H9 (cell line): ENCODE data around the gene POLR2J. TPM values are rescaled to one million over a fixed set of nuclear protein-coding genes. Genes with fewer than 3 reads are reported as not detected.
"Not testable (repeated sequence)": the region's sequence is repeated elsewhere in the genome, so short reads cannot be mapped to it uniquely, and the experiment has no call there.

Experiments
- DNase-seq: peaks from one replicate; pipeline ENCODE4 v3.0.0-alpha.2; 2017
- H2AFZ ChIP-seq: one replicate; pipeline ENCODE4 v1.6.1; 2013; ENCODE audit warnings: mild to moderate bottlenecking, low read length, control low read depth, moderate library complexity
- H2AK5ac ChIP-seq: 2 replicates; pipeline ENCODE4 v1.6.1; 2013; ENCODE audit warnings: low read length, control low read depth, mixed read lengths; ENCODE audit not compliant: insufficient read length
- H2BK120ac ChIP-seq: one replicate; pipeline ENCODE4 v1.6.1; 2013; ENCODE audit warnings: low read depth, mild to moderate bottlenecking, low read length, control low read depth, inconsistent platforms; ENCODE audit not compliant: poor library complexity, severe bottlenecking
- H2BK12ac ChIP-seq: 2 replicates; pipeline ENCODE4 v1.6.1; 2013; ENCODE audit warnings: low read length, control low read depth, mixed read lengths, low read depth; ENCODE audit not compliant: insufficient read length
- H2BK15ac ChIP-seq: 2 replicates; pipeline ENCODE4 v1.6.1; 2013; ENCODE audit warnings: low read depth, low read length, control low read depth
- H2BK20ac ChIP-seq: one replicate; pipeline ENCODE4 v1.6.1; 2013; ENCODE audit warnings: low read depth, mild to moderate bottlenecking, low read length, control low read depth, inconsistent platforms; ENCODE audit not compliant: poor library complexity, severe bottlenecking
- H2BK5ac ChIP-seq: 2 replicates; pipeline ENCODE4 v1.6.1; 2013; ENCODE audit warnings: low read length, control low read depth, mixed read lengths; ENCODE audit not compliant: insufficient read length
- H3K14ac ChIP-seq: 2 replicates; pipeline ENCODE4 v1.6.1; 2013; ENCODE audit warnings: low read length, control low read depth; ENCODE audit not compliant: insufficient read depth
- H3K18ac ChIP-seq: 2 replicates; pipeline ENCODE4 v1.6.1; 2013; ENCODE audit warnings: low read depth, mild to moderate bottlenecking, mixed read lengths, low read length, control low read depth; ENCODE audit not compliant: insufficient read length
- H3K23ac ChIP-seq: 2 replicates; pipeline ENCODE4 v1.6.1; 2013; ENCODE audit warnings: low read length, control low read depth, mixed read lengths, low read depth; ENCODE audit not compliant: insufficient read length
- H3K23me2 ChIP-seq: 2 replicates; pipeline ENCODE4 v1.6.1; 2013; ENCODE audit warnings: low read depth, mild to moderate bottlenecking, mixed read lengths, low read length, control low read depth; ENCODE audit not compliant: insufficient read length, poor library complexity, severe bottlenecking
- H3K27ac ChIP-seq: 2 replicates; pipeline ENCODE4 v1.5.1; 2013; ENCODE audit warnings: low read length, control low read depth, mixed read lengths, low read depth; ENCODE audit not compliant: insufficient read length
- H3K27me3 ChIP-seq: 2 replicates; pipeline ENCODE4 v1.6.1; 2013; ENCODE audit warnings: low read length, control low read depth, inconsistent platforms; ENCODE audit not compliant: insufficient read depth
- H3K4ac ChIP-seq: 2 replicates; pipeline ENCODE4 v1.6.1; 2013; ENCODE audit warnings: low read depth, mild to moderate bottlenecking, control low read depth, inconsistent platforms, low read length, moderate library complexity
- H3K4me1 ChIP-seq: 2 replicates; pipeline ENCODE4 v1.6.1; 2013; ENCODE audit warnings: low read length, control low read depth, inconsistent platforms; ENCODE audit not compliant: insufficient read depth
- H3K4me2 ChIP-seq: 2 replicates; pipeline ENCODE4 v1.6.1; 2013; ENCODE audit warnings: low read length, control low read depth, mixed read lengths; ENCODE audit not compliant: insufficient read length, insufficient read depth
- H3K56ac ChIP-seq: 2 replicates; pipeline ENCODE4 v1.6.1; 2013; ENCODE audit warnings: low read depth, mild to moderate bottlenecking, mixed read lengths, low read length, control low read depth; ENCODE audit not compliant: insufficient read length
- H3K79me1 ChIP-seq: 2 replicates; pipeline ENCODE4 v1.6.1; 2013; ENCODE audit warnings: low read depth, mild to moderate bottlenecking, moderate library complexity, low read length, control low read depth, inconsistent platforms; ENCODE audit not compliant: insufficient read depth, poor library complexity, severe bottlenecking
- H3K79me2 ChIP-seq: 2 replicates; pipeline ENCODE4 v1.6.1; 2013; ENCODE audit warnings: low read length, control low read depth, inconsistent platforms; ENCODE audit not compliant: insufficient read depth
- H3K9ac ChIP-seq: 2 replicates; pipeline ENCODE4 v1.6.1; 2013; ENCODE audit warnings: low read length, control low read depth, mixed read lengths; ENCODE audit not compliant: insufficient read length; ENCODE audit errors: extremely low read depth
- H3K9me3 ChIP-seq: one replicate; pipeline ENCODE4 v1.6.1; 2013; ENCODE audit warnings: low read depth, low read length, inconsistent platforms; ENCODE audit not compliant: control insufficient read depth
- H3T11ph ChIP-seq: one replicate; pipeline ENCODE4 v1.6.1; 2013; ENCODE audit warnings: mild to moderate bottlenecking, low read length, control low read depth, inconsistent platforms
- H4K20me1 ChIP-seq: one replicate; pipeline ENCODE4 v1.6.1; 2013; ENCODE audit not compliant: control insufficient read depth, insufficient read length, insufficient read depth
- H4K5ac ChIP-seq: 2 replicates; pipeline ENCODE4 v1.6.1; 2013; ENCODE audit warnings: low read depth, mild to moderate bottlenecking, mixed read lengths, low read length, control low read depth; ENCODE audit not compliant: insufficient read length
- H4K8ac ChIP-seq: replicated peaks from 2 replicates; pipeline ENCODE4 v1.6.1; 2013; ENCODE audit warnings: low read length, control low read depth, mixed read lengths, low read depth; ENCODE audit not compliant: insufficient read length
- H4K91ac ChIP-seq: 2 replicates; pipeline ENCODE4 v1.6.1; 2013; ENCODE audit warnings: low read depth, mild to moderate bottlenecking, moderate library complexity, mixed read lengths, low read length, control low read depth; ENCODE audit not compliant: insufficient read length
- H3K27ac Mint-ChIP-seq, 3 experiments: 2 replicates in 2 of 3; 3 replicates in 1 of 3; pipeline ENCODE4 v1.8.0; 2020 to 2021; ENCODE audit warnings: mixed read lengths in 3 of 3, mild to moderate bottlenecking in 1 of 3, moderate library complexity in 1 of 3
- H3K27me3 Mint-ChIP-seq: 2 replicates; pipeline ENCODE4 v1.8.0; 2021; ENCODE audit warnings: low read depth, mild to moderate bottlenecking, moderate library complexity, mixed read lengths
- H3K36me3 Mint-ChIP-seq, 3 experiments: 2 replicates in 2 of 3; 3 replicates in 1 of 3; pipeline ENCODE4 v1.8.0; 2020 to 2021; ENCODE audit warnings: low read depth in 3 of 3, mixed read lengths in 3 of 3; ENCODE audit not compliant: insufficient read depth in 1 of 3
- H3K4me1 Mint-ChIP-seq, 2 experiments: 2 replicates each; pipeline ENCODE4 v1.8.0; 2020; ENCODE audit warnings: mixed read lengths in 2 of 2
- H3K4me3 Mint-ChIP-seq, 2 experiments: 2 replicates in 1 of 2; 3 replicates in 1 of 2; pipeline ENCODE4 v1.8.0; 2020 to 2021; ENCODE audit warnings: mild to moderate bottlenecking in 2 of 2, mixed read lengths in 2 of 2, moderate library complexity in 1 of 2
- H3K9me3 Mint-ChIP-seq, 2 experiments: 2 replicates in 1 of 2; 3 replicates in 1 of 2; pipeline ENCODE4 v1.8.0; 2020; ENCODE audit warnings: mild to moderate bottlenecking in 2 of 2, mixed read lengths in 2 of 2, moderate library complexity in 1 of 2
- WGBS: extraction: QIAGEN DNeasy Blood & Tissue Kit; methylation state at CpG from one replicate; pipeline ENCODE4 v1.1.7; 2013; ENCODE audit warnings: missing lambda C conversion rate, low lambda C conversion rate, mixed read lengths; ENCODE audit not compliant: insufficient read length; ENCODE audit errors: extremely low coverage; 5-methylcytosine and 5-hydroxymethylcytosine counted together
- total RNA-seq: library from RNA; stranded (reverse); gene quantifications from 2 replicates; pipeline ENCODE4 v1.2.1, GENCODE V29; 2021

POLR2J gene
- total RNA-seq, 1 experiment from 2014 or later: 58.5 TPM

DNA sequence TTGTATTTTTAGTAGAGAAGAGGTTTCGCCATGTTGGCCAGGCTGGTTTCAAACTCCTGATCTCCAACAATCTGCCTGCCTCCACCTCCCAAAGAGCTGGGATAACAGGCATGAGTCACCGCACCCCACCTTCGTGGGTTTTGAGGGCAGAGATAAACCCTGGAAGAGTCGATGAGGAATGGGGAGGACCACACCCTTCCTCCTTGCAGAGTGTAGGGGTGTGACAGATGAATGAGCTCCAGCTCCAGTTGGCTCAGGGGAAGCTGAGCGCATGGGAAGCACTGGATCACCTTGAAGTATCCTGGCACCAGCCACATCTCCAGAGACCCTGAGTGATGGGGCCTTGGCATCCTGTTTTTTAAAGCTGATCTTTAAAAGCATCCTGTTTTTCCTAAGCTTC, 5.6 kb upstream of the POLR2J start:
- not testable (repeated sequence) for H3K27me3 Mint-ChIP-seq, DNase-seq, H3K27me3 ChIP-seq, H3K23me2 ChIP-seq, H3K4me1 ChIP-seq, H4K91ac ChIP-seq, H2BK20ac ChIP-seq, H3K14ac ChIP-seq, H2BK120ac ChIP-seq, H3K9ac ChIP-seq, H4K5ac ChIP-seq, H4K20me1 ChIP-seq, H3K79me2 ChIP-seq, H3K4ac ChIP-seq, H3K9me3 Mint-ChIP-seq, H3K4me2 ChIP-seq, H2AFZ ChIP-seq, H3K79me1 ChIP-seq, H2BK15ac ChIP-seq, H3K27ac ChIP-seq, H3K27ac Mint-ChIP-seq, H3K23ac ChIP-seq, H3K4me1 Mint-ChIP-seq, H3T11ph ChIP-seq, H3K4me3 Mint-ChIP-seq, H3K56ac ChIP-seq, H2BK12ac ChIP-seq, H4K8ac ChIP-seq, H2AK5ac ChIP-seq, H3K36me3 Mint-ChIP-seq, H3K18ac ChIP-seq, H3K9me3 ChIP-seq, H2BK5ac ChIP-seq
- no CpG with 5 or more reads among the region's 5 CpGs for WGBS

DNA sequence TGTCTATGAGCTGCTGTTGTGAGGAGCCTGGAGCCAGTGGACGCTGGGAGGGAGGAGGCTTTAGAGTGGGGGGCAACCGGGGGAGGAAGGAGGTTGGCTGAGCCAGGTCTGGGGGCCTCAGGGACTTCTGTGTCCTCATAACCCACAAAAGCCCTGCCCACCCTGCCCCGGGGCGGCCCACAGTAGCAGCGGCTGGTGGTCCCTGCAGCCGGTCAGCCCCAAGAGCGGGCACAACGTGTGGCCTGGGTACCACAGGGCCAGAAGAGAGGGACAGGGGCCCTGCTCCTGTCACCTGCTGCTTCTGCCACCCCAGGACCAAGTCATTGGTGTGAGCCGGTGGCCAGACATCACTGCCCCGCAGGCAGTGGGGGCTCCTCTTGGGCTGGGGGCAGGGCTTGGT, 3.2 kb upstream of the POLR2J start:
- H3K18ac ChIP-seq, H3K4me2 ChIP-seq, H3K4me3 Mint-ChIP-seq, H3K56ac ChIP-seq, H3K14ac ChIP-seq, H4K20me1 ChIP-seq, H3K23me2 ChIP-seq, H3T11ph ChIP-seq, H3K23ac ChIP-seq, H3K36me3 Mint-ChIP-seq, H2BK15ac ChIP-seq, H2BK120ac ChIP-seq, H2BK12ac ChIP-seq, H2AK5ac ChIP-seq, DNase-seq, H3K4me1 ChIP-seq, H3K79me1 ChIP-seq, H2BK5ac ChIP-seq, H3K27ac ChIP-seq, H3K9me3 Mint-ChIP-seq, H4K5ac ChIP-seq, H3K9me3 ChIP-seq, H3K79me2 ChIP-seq, H3K27me3 ChIP-seq, H2AFZ ChIP-seq, H2BK20ac ChIP-seq, H3K27ac Mint-ChIP-seq, H3K4ac ChIP-seq, H3K4me1 Mint-ChIP-seq, H4K91ac ChIP-seq, H3K9ac ChIP-seq, H4K8ac ChIP-seq, H3K27me3 Mint-ChIP-seq: not testable (repeated sequence)
- no CpG with 5 or more reads among the region's 10 CpGs for WGBS
